KMS-11 (cell line): ENCODE measurements around the gene TUT4.

Experiments used
- H2AFZ ChIP-seq: fragments of 200-600 bp; sonication (generic); 2 replicates; pipeline ENCODE4 v1.6.1; 2016; ENCODE audit warnings: antibody characterized with exemption, mixed run types, low read depth
- H3K27ac ChIP-seq: fragments of 200-600 bp; sonication (generic); 2 replicates; pipeline ENCODE4 v1.6.1; 2016; ENCODE audit warnings: mild to moderate bottlenecking, mixed run types
- H3K27me3 ChIP-seq: fragments of 200-600 bp; sonication (generic); 2 replicates; pipeline ENCODE4 v1.6.1; 2017; ENCODE audit warnings: mild to moderate bottlenecking, low read depth, mixed run types, moderate library complexity; ENCODE audit not compliant: insufficient read depth
- H3K36me3 ChIP-seq: fragments of 200-600 bp; sonication (generic); 2 replicates; pipeline ENCODE4 v1.6.1; 2017; ENCODE audit warnings: mild to moderate bottlenecking, mixed run types; ENCODE audit not compliant: insufficient read depth
- H3K4me1 ChIP-seq: fragments of 200-600 bp; sonication (generic); 2 replicates; pipeline ENCODE4 v1.6.1; 2016; ENCODE audit warnings: mild to moderate bottlenecking, low read depth, mixed run types; ENCODE audit not compliant: poor library complexity, severe bottlenecking
- H3K4me2 ChIP-seq: fragments of 200-600 bp; sonication (generic); 2 replicates; pipeline ENCODE4 v1.7.0; 2016; ENCODE audit warnings: mild to moderate bottlenecking, mixed run types
- H3K4me3 ChIP-seq: fragments of 200-600 bp; sonication (generic); IDR thresholded peaks from 2 replicates; pipeline ENCODE4 v1.6.1; 2017; ENCODE audit warnings: low read depth, low read length, mixed read lengths; ENCODE audit not compliant: insufficient read depth
- H3K79me2 ChIP-seq: fragments of 200-600 bp; sonication (generic); 2 replicates; pipeline ENCODE4 v1.6.1; 2016; ENCODE audit warnings: low read depth, mixed run types; ENCODE audit not compliant: insufficient read depth
- H3K9ac ChIP-seq: fragments of 200-600 bp; sonication (generic); 2 replicates; pipeline ENCODE4 v1.6.1; 2016; ENCODE audit warnings: mild to moderate bottlenecking, mixed run types
- H4K20me1 ChIP-seq: fragments of 200-600 bp; sonication (generic); 2 replicates; pipeline ENCODE4 v1.6.1; 2016; ENCODE audit warnings: mild to moderate bottlenecking, mixed run types; ENCODE audit not compliant: insufficient read depth
- TF ChIP-seq, protein P1 (sequence below): fragments of 200-600 bp; sonication (generic); conservative IDR thresholded peaks from 2 replicates; pipeline ENCODE4 v1.6.1; 2017; ENCODE audit warnings: low read depth, mild to moderate bottlenecking, antibody characterized with exemption, low read length, moderate library complexity, mixed read lengths

Gene TUT4

DNA sequence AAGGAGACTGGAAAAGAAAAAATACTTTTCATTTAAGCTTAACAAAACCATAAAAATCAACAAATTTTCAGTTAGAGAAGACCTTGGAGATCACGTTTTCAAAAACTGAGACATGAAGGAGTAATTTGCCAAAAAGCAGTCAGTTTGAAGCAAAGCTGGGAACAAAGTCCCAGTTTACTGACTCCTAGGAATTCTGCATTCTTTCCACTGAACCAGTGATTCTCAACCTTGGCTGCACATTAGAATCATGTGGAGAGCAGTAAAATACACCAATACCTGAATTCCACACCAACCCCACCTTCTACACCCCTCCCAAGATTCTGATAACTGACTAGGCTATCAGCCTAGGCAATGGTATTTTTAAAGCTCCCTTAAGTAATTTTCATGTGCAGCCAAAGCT lies 75.0 kb downstream of the TUT4 start:
- Histone ChIP-seq H2AFZ (no peak overlapping the region), H4K20me1 (no peaks in the 10 kb centered on the region), H3K27me3 (no peaks in the 10 kb centered on the region), H3K4me1 (peaks cover 58% of the 10 kb centered on the region), H3K36me3 (no peaks in the 10 kb centered on the region), H3K4me3 (no peak overlapping the region), H3K9ac (no peak overlapping the region), H3K79me2 (peaks cover 20% of the 10 kb centered on the region), H3K27ac (no peak overlapping the region), H3K4me2 (no peak overlapping the region)
- TF ChIP-seq, protein P1, sequence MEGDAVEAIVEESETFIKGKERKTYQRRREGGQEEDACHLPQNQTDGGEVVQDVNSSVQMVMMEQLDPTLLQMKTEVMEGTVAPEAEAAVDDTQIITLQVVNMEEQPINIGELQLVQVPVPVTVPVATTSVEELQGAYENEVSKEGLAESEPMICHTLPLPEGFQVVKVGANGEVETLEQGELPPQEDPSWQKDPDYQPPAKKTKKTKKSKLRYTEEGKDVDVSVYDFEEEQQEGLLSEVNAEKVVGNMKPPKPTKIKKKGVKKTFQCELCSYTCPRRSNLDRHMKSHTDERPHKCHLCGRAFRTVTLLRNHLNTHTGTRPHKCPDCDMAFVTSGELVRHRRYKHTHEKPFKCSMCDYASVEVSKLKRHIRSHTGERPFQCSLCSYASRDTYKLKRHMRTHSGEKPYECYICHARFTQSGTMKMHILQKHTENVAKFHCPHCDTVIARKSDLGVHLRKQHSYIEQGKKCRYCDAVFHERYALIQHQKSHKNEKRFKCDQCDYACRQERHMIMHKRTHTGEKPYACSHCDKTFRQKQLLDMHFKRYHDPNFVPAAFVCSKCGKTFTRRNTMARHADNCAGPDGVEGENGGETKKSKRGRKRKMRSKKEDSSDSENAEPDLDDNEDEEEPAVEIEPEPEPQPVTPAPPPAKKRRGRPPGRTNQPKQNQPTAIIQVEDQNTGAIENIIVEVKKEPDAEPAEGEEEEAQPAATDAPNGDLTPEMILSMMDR: no peak

- Histone ChIP-seq H3K9ac (no peak overlapping the region), H3K79me2 (peaks cover 26% of the 10 kb centered on the region), H2AFZ (no peak overlapping the region), H3K27ac (no peak overlapping the region; the same call in 1 of the 2 replicates), H4K20me1 (no peaks in the 10 kb centered on the region), H3K36me3 (no peaks in the 10 kb centered on the region), H3K27me3 (no peaks in the 10 kb centered on the region), H3K4me2 (peak overlapping the region; percentile 96; the same call in 1 of the 2 replicates), H3K4me1 (peaks cover 68% of the 10 kb centered on the region), H3K4me3 (no peak overlapping the region)
- TF ChIP-seq, protein P1: no peak
Measured at GRCh38 chr1:52476943-52477342, 75.9 kb downstream of the TUT4 start.

- H4K20me1 ChIP-seq: no peaks in the 10 kb centered on the region
- peaks cover 76% of the 10 kb centered on the region for H3K4me1 ChIP-seq
- peak overlapping the region; percentile 42 for H2AFZ ChIP-seq
- H3K4me2 ChIP-seq: peak overlapping the region; percentile 96
- peaks cover 39% of the 10 kb centered on the region for H3K79me2 ChIP-seq
- H3K9ac ChIP-seq: peak overlapping the region; percentile 41
- H3K36me3 ChIP-seq: no peaks in the 10 kb centered on the region
- H3K27me3 ChIP-seq: no peaks in the 10 kb centered on the region
- H3K27ac ChIP-seq: peak overlapping the region; percentile 81
- H3K4me3 ChIP-seq: peak overlapping the region; percentile 49
- TF ChIP-seq, protein P1: no peak
Measured at GRCh38 chr1:52474807-52475206, 78.1 kb downstream of the TUT4 start.

GRCh38 chr1:52473039-52473438 lies 79.9 kb downstream of the TUT4 start:
- Histone ChIP-seq H3K9ac (no peak overlapping the region), H3K36me3 (no peaks in the 10 kb centered on the region), H2AFZ (no peak overlapping the region), H3K27ac (no peak overlapping the region; the same call in 1 of the 2 replicates), H3K4me3 (no peak overlapping the region), H3K79me2 (peaks cover 39% of the 10 kb centered on the region), H4K20me1 (no peaks in the 10 kb centered on the region), H3K27me3 (no peaks in the 10 kb centered on the region), H3K4me1 (peaks cover 79% of the 10 kb centered on the region), H3K4me2 (peak overlapping the region; percentile 96)
- TF ChIP-seq, protein P1: no peak
